Cardiac septum (tissue), 1 donor: ENCODE results near the gene PHLDB3. TPM values are rescaled to one million over a fixed set of nuclear protein-coding genes. Genes with fewer than 3 reads are reported as not detected.

Source experiments
- DNase-seq: peaks from one replicate; pipeline ENCODE4 v3.0.0-alpha.2; 2020; ENCODE audit warnings: low spot score
- intact Hi-C: fragments of 100-400 bp; cut with DNase I; formaldehyde crosslinking; loops from one replicate; pipeline ENCODE4 v1.14.0; 2022
- total RNA-seq: library from RNA; stranded (reverse); fragmentation: NEBNext Ultra II Directional; extraction: Animal tissue kit (Norgen Biotek cat#: 25700); gene quantifications from one replicate; pipeline ENCODE4 v1.2.1, GENCODE V29; 2021
- donor health status: DM: no; HTN: no; CAD: no.

The PHLDB3 gene
- total RNA-seq, 1 donor from 2014 or later, result 7.3 TPM

GRCh38 chr19:43430976-43431375 is 73.6 kb downstream of the PHLDB3 start:
- DNase-seq, result no peak
- intact Hi-C loops, result no loop called here

- intact Hi-C loops, result no loop called here
These were observed 74.3 kb downstream of the PHLDB3 start for GRCh38 chr19:43430142-43430710.

GRCh38 chr19:43429395-43429794 is 75.2 kb downstream of the PHLDB3 start:
- DNase-seq, result no peak
- intact Hi-C loops, result no loop called here

More at GRCh38 chr19:43430142-43430710, 74.3 kb downstream of the PHLDB3 start:
- DNase-seq, result no peak

- DNase-seq, result no peak
- intact Hi-C loops, result no loop called here
These were observed 78.8 kb downstream of the PHLDB3 start for GRCh38 chr19:43425567-43426392.

Other genes starting within 250 kb of the PHLDB3 start
- not detected for gene PSG9, start 235.2 kb downstream of the PHLDB3 start, total RNA-seq
- 1.4 TPM for gene CD177, start 151.1 kb downstream of the PHLDB3 start, total RNA-seq
- not detected for gene TEX101, start 89.9 kb downstream of the PHLDB3 start, total RNA-seq
- not detected for gene LYPD3, start 39.1 kb downstream of the PHLDB3 start, total RNA-seq
- 12.2 TPM for gene ETHE1, start 22.5 kb upstream of the PHLDB3 start, total RNA-seq
- gene ZNF575, start 28.4 kb upstream of the PHLDB3 start, total RNA-seq, result 1.7 TPM
- gene XRCC1, start 70.8 kb upstream of the PHLDB3 start, total RNA-seq, result 17.9 TPM
- gene PINLYP, start 71.1 kb upstream of the PHLDB3 start, total RNA-seq, result 1.7 TPM
- gene IRGQ, start 91.4 kb upstream of the PHLDB3 start, total RNA-seq, result 30.2 TPM
- gene ZNF576, start 91.8 kb upstream of the PHLDB3 start, total RNA-seq, result 11.5 TPM
- gene SRRM5, start 107.3 kb upstream of the PHLDB3 start, total RNA-seq, result 0.38 TPM
- gene ZNF428, start 114.9 kb upstream of the PHLDB3 start, total RNA-seq, result 35.6 TPM
- gene CADM4, start 135.1 kb upstream of the PHLDB3 start, total RNA-seq, result 5.7 TPM
- gene PLAUR, start 165.4 kb upstream of the PHLDB3 start, total RNA-seq, result 6.2 TPM
- not detected for gene IRGC, start 211.3 kb upstream of the PHLDB3 start, total RNA-seq